A673 (cell line): ENCODE results near the gene MOSPD3. TPM values are rescaled to one million over a fixed set of nuclear protein-coding genes. Genes with fewer than 3 reads are reported as not detected.

Source experiments
- BruUV-seq: library from RNA; stranded (reverse); fragments of 400-500 nt; replicated peaks from 2 replicates; lab custom pipeline; 2021; lab: Mats Ljungman, UMichigan
- CTCF ChIA-PET: fragments of 300-600 bp; sonication (Branson Sonifier 250); formaldehyde crosslinking; loops from one replicate; lab custom pipeline; 2022; ENCODE audit warnings: antibody characterized with exemption; lab: Charles Lee
- POLR2A ChIA-PET: fragments of 300-600 bp; sonication (Branson Sonifier 250); formaldehyde crosslinking; loops from one replicate; lab custom pipeline; 2022; ENCODE audit warnings: antibody characterized with exemption; ENCODE audit not compliant: low non-redundant PET; lab: Charles Lee
- DNase-seq: peaks from one replicate; pipeline ENCODE4 v3.0.0-alpha.2; 2015; ENCODE audit warnings: low spot score
- H3K27ac ChIP-seq: fragments of 200-600 bp; sonication (generic); 2 replicates; pipeline ENCODE4 v1.5.1; 2016; ENCODE audit warnings: mixed run types, low read depth, mild to moderate bottlenecking, mixed read lengths, antibody characterized with exemption, low read length; ENCODE audit not compliant: poor library complexity, severe bottlenecking
- H3K27me3 ChIP-seq: fragments of 200-600 bp; sonication (generic); replicated peaks from 2 replicates; pipeline ENCODE4 v1.6.1; 2017; ENCODE audit warnings: mixed run types, low read depth, mild to moderate bottlenecking, mixed read lengths, antibody characterized with exemption, low read length; ENCODE audit not compliant: insufficient read depth, poor library complexity
- H3K36me3 ChIP-seq: fragments of 200-600 bp; sonication (generic); 2 replicates; pipeline ENCODE4 v1.6.1; 2016; ENCODE audit warnings: mixed run types, mild to moderate bottlenecking, mixed read lengths, antibody characterized with exemption, low read length; ENCODE audit not compliant: insufficient read depth, poor library complexity, severe bottlenecking
- H3K4me1 ChIP-seq: fragments of 200-600 bp; sonication (generic); 2 replicates; pipeline ENCODE4 v1.6.1; 2017; ENCODE audit warnings: mixed run types, mild to moderate bottlenecking, mixed read lengths, antibody characterized with exemption, low read length; ENCODE audit not compliant: insufficient read depth, poor library complexity, severe bottlenecking
- H3K4me3 ChIP-seq: fragments of 200-600 bp; sonication (generic); 2 replicates; pipeline ENCODE4 v1.5.1; 2016; ENCODE audit warnings: low read depth, mixed run types, mild to moderate bottlenecking, mixed read lengths, low read length; ENCODE audit not compliant: poor library complexity, severe bottlenecking
- H3K9me3 ChIP-seq: fragments of 200-600 bp; sonication (generic); 2 replicates; pipeline ENCODE4 v1.6.1; 2016; ENCODE audit warnings: mixed run types, low read depth, mild to moderate bottlenecking, mixed read lengths, antibody characterized with exemption, low read length; ENCODE audit not compliant: poor library complexity, severe bottlenecking
- CTCF ChIP-seq: fragments of 300-800, 200-600 bp; sonication (generic); conservative IDR thresholded peaks from 2 replicates; pipeline ENCODE4 v1.5.1; 2017; ENCODE audit warnings: low read depth, mild to moderate bottlenecking, antibody characterized with exemption, low read length, moderate library complexity, mixed read lengths
- EZH2 ChIP-seq: fragments of 200-600 bp; sonication (generic); IDR thresholded peaks from 2 replicates; pipeline ENCODE4 v1.6.1; 2017; ENCODE audit warnings: borderline replicate concordance, low read depth, mild to moderate bottlenecking, mixed read lengths, antibody characterized with exemption, low read length; ENCODE audit not compliant: poor library complexity, severe bottlenecking
- intact Hi-C: fragments of 100-400 bp; cut with micrococcal nuclease; formaldehyde crosslinking; loops from one replicate; pipeline ENCODE4 v1.10.0; 2022; ENCODE audit not compliant: unreplicated experiment
- total RNA-seq: library from RNA; stranded (reverse); gene quantifications from 2 replicates; pipeline ENCODE4 v1.2.3, GENCODE V29; 2021

Gene MOSPD3
- total RNA-seq, 1 experiment from 2014 or later: 17.3 TPM

- CTCF ChIA-PET: no interaction called here
- BruUV-seq: no TSS peak
Measured at GRCh38 chr7:100595188-100595587, 17.2 kb upstream of the MOSPD3 start.

GRCh38 chr7:100598425-100598824 is 13.9 kb upstream of the MOSPD3 start:
- Histone ChIP-seq H3K36me3 (no peaks in the 10 kb centered on the region), H3K4me3 (no peak overlapping the region), H3K9me3 (no peaks in the 10 kb centered on the region), H3K27ac (no peak overlapping the region), H3K4me1 (peaks cover 9% of the 10 kb centered on the region), H3K27me3 (no peaks in the 10 kb centered on the region)
- intact Hi-C loops: no loop called here
- TF ChIP-seq EZH2 (no peak), CTCF (no peak)
- no TSS peak for BruUV-seq
- CTCF ChIA-PET: no interaction called here
- POLR2A ChIA-PET: no interaction called here
- DNase-seq: no peak

More at GRCh38 chr7:100595188-100595587, 17.2 kb upstream of the MOSPD3 start:
- H3K9me3 ChIP-seq: no peaks in the 10 kb centered on the region
- H3K4me3 ChIP-seq: no peak overlapping the region
- TF ChIP-seq EZH2 (no peak), CTCF (no peak)
- peaks cover 5% of the 10 kb centered on the region for H3K4me1 ChIP-seq
- intact Hi-C loops: no loop called here
- DNase-seq: no peak
- POLR2A ChIA-PET: no interaction called here
- no peaks in the 10 kb centered on the region for H3K36me3 ChIP-seq
- no peak overlapping the region for H3K27ac ChIP-seq
- no peaks in the 10 kb centered on the region for H3K27me3 ChIP-seq

- no peak overlapping the region for H3K4me3 ChIP-seq
- peaks cover 13% of the 10 kb centered on the region for H3K4me1 ChIP-seq
- H3K9me3 ChIP-seq: no peaks in the 10 kb centered on the region
- no peak overlapping the region for H3K27ac ChIP-seq
- no peaks in the 10 kb centered on the region for H3K27me3 ChIP-seq
- ChIA-PET CTCF (no interaction called here), POLR2A (no interaction called here)
- BruUV-seq: no TSS peak
- intact Hi-C loops: loop anchor here (5.0 kb wide), 1 partner anchor 92 kb away; the partner anchor contains the start of gene GIGYF1
- DNase-seq: no peak
- H3K36me3 ChIP-seq: no peaks in the 10 kb centered on the region
- TF ChIP-seq CTCF: no peak
- TF ChIP-seq EZH2: no peak
Measured at GRCh38 chr7:100599911-100600729, 12.2 kb upstream of the MOSPD3 start.
